Activated naive CD4-positive, alpha-beta T cell treated with anti-CD3 and anti-CD28 coated beads for 36 hours (primary cell): ENCODE results near the gene CAPN13. TPM values are rescaled to one million over a fixed set of nuclear protein-coding genes. Genes with fewer than 3 reads are reported as not detected.

Source experiments
- CTCF ChIA-PET: fragments of 350-600 bp; sonication (Branson Sonifier 250); formaldehyde crosslinking; loops from one replicate; lab custom pipeline; 2021; ENCODE audit warnings: antibody characterized with exemption; lab: Charles Lee
- DNase-seq: peaks from one replicate; pipeline ENCODE4 v3.0.0-alpha.2; 2020
- H3K27ac Mint-ChIP-seq: one replicate; pipeline ENCODE4 v1.8.0; 2021; ENCODE audit warnings: mild to moderate bottlenecking, mixed read lengths
- H3K27me3 Mint-ChIP-seq: one replicate; pipeline ENCODE4 v1.8.0; 2021; ENCODE audit warnings: low read depth, mixed read lengths
- H3K36me3 Mint-ChIP-seq: one replicate; pipeline ENCODE4 v1.8.0; 2021; ENCODE audit warnings: low read depth, mixed read lengths
- H3K4me1 Mint-ChIP-seq: one replicate; pipeline ENCODE4 v1.8.0; 2021; ENCODE audit warnings: low read depth, mixed read lengths
- H3K4me3 Mint-ChIP-seq: one replicate; pipeline ENCODE4 v1.8.0; 2021; ENCODE audit warnings: mild to moderate bottlenecking, moderate library complexity, mixed read lengths
- H3K9me3 Mint-ChIP-seq: one replicate; pipeline ENCODE4 v1.8.0; 2021; ENCODE audit warnings: mixed read lengths
- intact Hi-C: fragments of 100-400 bp; cut with micrococcal nuclease; formaldehyde crosslinking; loops from one replicate; pipeline ENCODE4 v1.15.1; 2023
- total RNA-seq, 2 experiments: library from RNA; stranded (reverse); gene quantifications; one replicate each; pipeline ENCODE4 v1.2.3, GENCODE V29; 2021

CAPN13 gene
- total RNA-seq, 2 experiments from 2014 or later = not detected

- Mint-ChIP-seq H3K4me3 (no peak overlapping the region), H3K9me3 (no peaks in the 10 kb centered on the region), H3K4me1 (no peaks in the 10 kb centered on the region), H3K27ac (no peak overlapping the region), H3K36me3 (no peaks in the 10 kb centered on the region), H3K27me3 (peaks cover 6% of the 10 kb centered on the region)
- intact Hi-C loops = no loop called here
- DNase-seq = no peak
- CTCF ChIA-PET = no interaction called here
Observed at GRCh38 chr2:30768708-30769480, 38.4 kb downstream of the CAPN13 start.

- Mint-ChIP-seq H3K9me3 (no peaks in the 10 kb centered on the region), H3K36me3 (no peaks in the 10 kb centered on the region), H3K27me3 (peaks cover 6% of the 10 kb centered on the region), H3K4me1 (no peaks in the 10 kb centered on the region), H3K4me3 (no peak overlapping the region), H3K27ac (no peak overlapping the region)
- DNase-seq = no peak
- intact Hi-C loops = no loop called here
- CTCF ChIA-PET = no interaction called here
Observed at GRCh38 chr2:30768036-30768686, 39.1 kb downstream of the CAPN13 start.

- no peaks in the 10 kb centered on the region for H3K9me3 Mint-ChIP-seq
- intact Hi-C loops = no loop called here
- CTCF ChIA-PET = no interaction called here
- H3K27me3 Mint-ChIP-seq = peaks cover 6% of the 10 kb centered on the region
- H3K36me3 Mint-ChIP-seq = no peaks in the 10 kb centered on the region
- DNase-seq = no peak
- H3K27ac Mint-ChIP-seq = no peak overlapping the region
- H3K4me3 Mint-ChIP-seq = no peak overlapping the region
- no peaks in the 10 kb centered on the region for H3K4me1 Mint-ChIP-seq
Observed at GRCh38 chr2:30766666-30767065, 40.6 kb downstream of the CAPN13 start.

GRCh38 chr2:30765876-30766470, 41.3 kb downstream of the CAPN13 start:
- no peaks in the 10 kb centered on the region for H3K36me3 Mint-ChIP-seq
- H3K27ac Mint-ChIP-seq = no peak overlapping the region
- CTCF ChIA-PET = no interaction called here

GRCh38 chr2:30765191-30765590, 42.1 kb downstream of the CAPN13 start:
- H3K36me3 Mint-ChIP-seq = no peaks in the 10 kb centered on the region
- H3K27me3 Mint-ChIP-seq = peaks cover 6% of the 10 kb centered on the region
- no peaks in the 10 kb centered on the region for H3K9me3 Mint-ChIP-seq
- CTCF ChIA-PET = interaction anchor here (0.7 kb wide), 1 partner anchor 9 kb away, joined by 3 read pairs; no protein-coding TSS in a partner anchor
- intact Hi-C loops = no loop called here
- H3K27ac Mint-ChIP-seq = no peak overlapping the region
- DNase-seq = no peak
- H3K4me3 Mint-ChIP-seq = no peak overlapping the region
- no peaks in the 10 kb centered on the region for H3K4me1 Mint-ChIP-seq

More at GRCh38 chr2:30765876-30766470, 41.3 kb downstream of the CAPN13 start:
- intact Hi-C loops = no loop called here
- DNase-seq = peak; percentile 10
- Mint-ChIP-seq H3K27me3 (peaks cover 6% of the 10 kb centered on the region), H3K4me1 (no peaks in the 10 kb centered on the region), H3K4me3 (no peak overlapping the region), H3K9me3 (no peaks in the 10 kb centered on the region)

- no peak overlapping the region for H3K27ac Mint-ChIP-seq
- CTCF ChIA-PET = interaction anchor here (0.7 kb wide), 1 partner anchor 10 kb away, joined by 3 read pairs; no protein-coding TSS in a partner anchor
- peaks cover 6% of the 10 kb centered on the region for H3K27me3 Mint-ChIP-seq
- no peak for DNase-seq
- no peak overlapping the region for H3K4me3 Mint-ChIP-seq
- no peaks in the 10 kb centered on the region for H3K9me3 Mint-ChIP-seq
- intact Hi-C loops = no loop called here
- no peaks in the 10 kb centered on the region for H3K4me1 Mint-ChIP-seq
- H3K36me3 Mint-ChIP-seq = no peaks in the 10 kb centered on the region
Observed at GRCh38 chr2:30764021-30764800, 43.0 kb downstream of the CAPN13 start.

GRCh38 chr2:30763151-30763660, 44.0 kb downstream of the CAPN13 start:
- no peak overlapping the region for H3K4me3 Mint-ChIP-seq
- no peaks in the 10 kb centered on the region for H3K9me3 Mint-ChIP-seq
- CTCF ChIA-PET = no interaction called here
- no peaks in the 10 kb centered on the region for H3K4me1 Mint-ChIP-seq
- intact Hi-C loops = no loop called here
- H3K27ac Mint-ChIP-seq = no peak overlapping the region
- H3K27me3 Mint-ChIP-seq = peaks cover 6% of the 10 kb centered on the region
- DNase-seq = no peak
- H3K36me3 Mint-ChIP-seq = no peaks in the 10 kb centered on the region

- Mint-ChIP-seq H3K4me1 (no peaks in the 10 kb centered on the region), H3K36me3 (no peaks in the 10 kb centered on the region)
Observed at GRCh38 chr2:30761226-30761625, 46.0 kb downstream of the CAPN13 start.

GRCh38 chr2:30759481-30759880, 47.8 kb downstream of the CAPN13 start:
- Mint-ChIP-seq H3K9me3 (no peaks in the 10 kb centered on the region), H3K36me3 (no peaks in the 10 kb centered on the region), H3K4me3 (no peak overlapping the region), H3K27me3 (peaks cover 10% of the 10 kb centered on the region), H3K27ac (no peak overlapping the region), H3K4me1 (no peaks in the 10 kb centered on the region)
- CTCF ChIA-PET = no interaction called here
- intact Hi-C loops = no loop called here
- no peak for DNase-seq

More at GRCh38 chr2:30761226-30761625, 46.0 kb downstream of the CAPN13 start:
- no peak overlapping the region for H3K27ac Mint-ChIP-seq
- H3K27me3 Mint-ChIP-seq = peaks cover 8% of the 10 kb centered on the region
- DNase-seq = no peak
- CTCF ChIA-PET = no interaction called here
- intact Hi-C loops = no loop called here
- H3K4me3 Mint-ChIP-seq = no peak overlapping the region
- no peaks in the 10 kb centered on the region for H3K9me3 Mint-ChIP-seq

- no peaks in the 10 kb centered on the region for H3K4me1 Mint-ChIP-seq
- DNase-seq = no peak
- H3K9me3 Mint-ChIP-seq = no peaks in the 10 kb centered on the region
- peaks cover 10% of the 10 kb centered on the region for H3K27me3 Mint-ChIP-seq
- H3K36me3 Mint-ChIP-seq = no peaks in the 10 kb centered on the region
- H3K4me3 Mint-ChIP-seq = no peak overlapping the region
- H3K27ac Mint-ChIP-seq = no peak overlapping the region
- CTCF ChIA-PET = no interaction called here
- intact Hi-C loops = no loop called here
Observed at GRCh38 chr2:30758191-30758651, 49.0 kb downstream of the CAPN13 start.

- Mint-ChIP-seq H3K27me3 (peaks cover 10% of the 10 kb centered on the region), H3K27ac (no peak overlapping the region), H3K4me3 (no peak overlapping the region), H3K4me1 (no peaks in the 10 kb centered on the region), H3K36me3 (no peaks in the 10 kb centered on the region), H3K9me3 (no peaks in the 10 kb centered on the region)
- CTCF ChIA-PET = no interaction called here
- intact Hi-C loops = no loop called here
- no peak for DNase-seq
Observed at GRCh38 chr2:30757749-30758148, 49.5 kb downstream of the CAPN13 start.

GRCh38 chr2:30756971-30757370, 50.3 kb downstream of the CAPN13 start:
- Mint-ChIP-seq H3K27ac (no peak overlapping the region), H3K9me3 (no peaks in the 10 kb centered on the region), H3K36me3 (no peaks in the 10 kb centered on the region), H3K4me1 (no peaks in the 10 kb centered on the region), H3K27me3 (peaks cover 13% of the 10 kb centered on the region), H3K4me3 (no peak overlapping the region)
- intact Hi-C loops = no loop called here
- no peak for DNase-seq
- CTCF ChIA-PET = no interaction called here
